Left ventricle myocardium superior (tissue), 1 donor: ENCODE results near the gene HES1. TPM values are rescaled to one million over a fixed set of nuclear protein-coding genes. Genes with fewer than 3 reads are reported as not detected.
A peak's percentile ranks its signal among the peaks of the same experiment; 100 is the strongest.
"Not testable (repeated sequence)": the region's sequence is repeated elsewhere in the genome, so short reads cannot be mapped to it uniquely, and the experiment has no call there.

Experiments used
- ATAC-seq: fragments of 200-7000 bp; cut with Tn5 transposase; one replicate; pipeline ENCODE4 v1.9.1; 2020; ENCODE audit warnings: mild to moderate bottlenecking, moderate library complexity
- DNase-seq: peaks from one replicate; pipeline ENCODE4 v3.0.0-alpha.2; 2020
- intact Hi-C: fragments of 100-400 bp; cut with micrococcal nuclease; formaldehyde crosslinking; loops from one replicate; pipeline ENCODE4 v1.11.0; 2022
- total RNA-seq: library from RNA; stranded (reverse); fragmentation: NEBNext Ultra II Directional; extraction: Animal tissue kit (Norgen Biotek cat#: 25700); gene quantifications from one replicate; pipeline ENCODE4 v1.2.1, GENCODE V29; 2021
- donor health status: DM: no; HTN: yes; CAD: no; lungs with severe emphysema.

Gene HES1
- total RNA-seq, 1 donor from 2014 or later, result 13.4 TPM

- DNase-seq (no peak), ATAC-seq (no peak)
- intact Hi-C loops, result no loop called here
These were observed 13.9 kb upstream of the HES1 start for GRCh38 chr3:194121891-194122631.

- no peak for DNase-seq
- ATAC-seq, result no peak
- intact Hi-C loops, result no loop called here
These were observed 12.2 kb upstream of the HES1 start for GRCh38 chr3:194123726-194124125.

- DNase-seq, result no peak
- ATAC-seq, result no peak
- intact Hi-C loops, result no loop called here
These were observed 11.8 kb upstream of the HES1 start for GRCh38 chr3:194124193-194124592.

GRCh38 chr3:194125442-194125841 lies 10.5 kb upstream of the HES1 start:
- ATAC-seq (no peak), DNase-seq (no peak)
- intact Hi-C loops, result no loop called here

GRCh38 chr3:194126790-194127189 lies 9.2 kb upstream of the HES1 start:
- intact Hi-C loops, result no loop called here
- DNase-seq (no peak), ATAC-seq (no peak)

DNA sequence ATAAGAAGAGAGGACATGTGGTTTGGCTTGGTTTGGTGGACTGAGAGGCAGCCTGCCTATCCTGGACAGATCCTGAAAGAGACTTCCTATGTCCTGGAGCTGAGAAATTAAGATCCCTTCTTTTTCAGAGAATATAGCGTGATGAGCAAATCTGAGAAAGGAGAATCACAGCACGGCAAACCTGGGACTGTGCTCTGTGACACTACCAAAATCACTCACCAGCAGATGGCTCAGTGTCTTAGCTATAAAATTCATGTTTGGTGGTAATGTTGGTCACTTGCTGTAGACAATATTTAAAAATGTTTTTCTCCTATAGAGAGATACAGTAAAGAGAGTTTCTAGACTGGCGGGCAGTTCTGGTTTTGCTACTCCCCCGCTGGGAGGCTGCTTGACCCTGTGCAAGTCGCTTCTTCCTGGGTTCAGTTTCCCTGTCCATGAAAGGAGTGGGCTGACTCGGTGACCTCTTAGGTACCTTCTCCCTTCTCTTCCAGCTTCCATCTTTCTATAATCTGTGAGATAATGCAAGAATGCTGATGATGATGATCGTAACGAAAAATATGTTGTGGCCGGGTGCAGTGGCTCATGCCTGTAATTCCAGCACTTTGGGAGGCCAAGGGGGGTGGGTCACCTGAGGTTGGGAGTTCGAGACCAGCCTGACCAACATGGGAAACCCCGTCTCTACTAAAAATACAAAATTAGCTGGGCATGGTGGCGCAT lies 7.6 kb upstream of the HES1 start:
- DNase-seq, result no peak
- intact Hi-C loops, result no loop called here
- no peak for ATAC-seq

DNA sequence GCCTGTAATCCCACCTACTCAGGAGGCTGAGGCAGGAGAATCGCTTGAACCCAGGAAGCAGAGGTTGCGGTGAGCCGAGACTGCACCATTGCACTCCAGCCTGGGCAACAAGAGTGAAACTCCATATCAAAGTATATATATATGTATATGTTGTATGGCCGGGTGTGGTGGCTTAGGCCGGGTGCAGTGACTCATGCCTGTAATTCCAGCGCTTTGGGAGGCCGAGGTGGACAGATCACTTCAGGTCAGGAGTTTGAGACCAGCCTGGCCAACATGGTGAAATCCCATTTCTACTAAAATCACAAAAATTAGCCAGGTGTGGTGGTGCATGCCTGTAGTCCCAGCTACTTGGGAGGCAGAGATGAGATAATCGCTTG lies 7.0 kb upstream of the HES1 start:
- DNase-seq, intact Hi-C loops, ATAC-seq: not testable (repeated sequence)

DNA sequence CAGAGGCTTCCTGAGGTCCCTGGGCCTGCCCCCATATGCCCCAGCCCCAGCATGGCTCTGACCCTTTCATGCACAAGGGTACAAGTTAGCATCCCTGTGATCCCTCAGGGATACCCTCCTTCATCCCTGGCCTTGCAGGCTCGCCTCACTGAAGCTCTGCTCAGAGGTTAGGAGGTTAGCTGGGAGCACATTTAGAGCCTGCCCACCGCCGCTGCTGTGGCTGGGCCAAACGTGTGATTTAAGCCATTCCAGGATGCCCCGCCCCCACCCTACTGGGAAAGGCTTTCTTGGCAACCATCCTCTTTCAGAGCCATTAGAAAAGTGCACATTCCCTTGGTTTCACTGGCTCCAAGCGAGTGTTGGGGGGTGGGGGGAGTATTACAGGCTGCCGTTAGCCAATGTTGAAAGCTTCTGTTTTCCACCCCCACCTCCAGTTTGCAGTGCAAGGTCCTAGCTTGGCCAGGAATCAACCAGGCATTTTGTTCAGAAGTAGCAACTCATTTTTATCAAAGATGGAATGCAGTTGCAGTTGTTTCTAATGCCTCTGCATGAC lies 6.3 kb upstream of the HES1 start:
- intact Hi-C loops, result loop anchor here (10.0 kb wide), 1 partner anchor 185 kb away; no protein-coding TSS in a partner anchor
- DNase-seq (peak; percentile 46), ATAC-seq (no peak)

- DNase-seq (no peak), ATAC-seq (no peak)
- intact Hi-C loops, result loop anchor here (10.0 kb wide), 1 partner anchor 185 kb away; no protein-coding TSS in a partner anchor
These were observed 5.8 kb upstream of the HES1 start for GRCh38 chr3:194130188-194130587.

DNA sequence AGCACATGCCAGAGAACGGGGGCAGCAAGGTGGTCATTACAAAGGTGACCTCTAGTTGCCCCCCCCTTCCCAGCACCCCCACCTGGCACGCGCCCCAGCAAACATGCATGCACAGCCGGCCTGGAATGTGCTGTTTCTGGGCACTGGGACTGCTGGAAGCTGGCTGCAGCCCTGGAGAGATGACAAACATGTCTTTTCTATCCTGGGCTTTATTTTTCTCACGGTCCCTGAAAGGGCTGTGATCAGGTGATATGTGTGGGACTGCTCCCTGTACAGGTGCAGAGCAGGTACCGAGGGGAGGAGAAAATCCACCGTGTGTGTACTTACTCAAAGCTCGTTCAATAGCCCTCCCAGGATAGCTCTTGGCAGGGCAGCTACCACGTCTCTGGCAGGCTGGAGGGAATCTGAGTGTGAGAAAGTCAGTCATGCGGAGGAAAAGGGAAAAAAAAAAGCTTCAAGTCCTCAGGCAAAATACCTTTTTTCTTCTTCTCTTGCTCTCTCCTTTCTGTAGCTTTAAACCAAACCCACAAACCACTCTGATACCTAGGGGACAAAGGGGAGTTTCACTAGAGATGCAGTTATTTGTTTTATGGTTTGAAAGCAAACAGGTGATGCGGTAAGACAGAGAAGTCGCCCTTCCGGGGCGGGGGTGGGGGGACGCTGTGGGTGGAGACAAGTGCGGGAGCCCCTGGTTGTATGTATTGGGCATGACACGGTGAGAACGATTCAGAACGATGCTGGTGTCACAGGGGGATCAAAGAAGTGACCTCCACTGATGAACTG lies 5.0 kb upstream of the HES1 start:
- DNase-seq (peak; percentile 41), ATAC-seq (no peak)
- intact Hi-C loops, result loop anchor here (10.0 kb wide), 1 partner anchor 184 kb away; no protein-coding TSS in a partner anchor

DNA sequence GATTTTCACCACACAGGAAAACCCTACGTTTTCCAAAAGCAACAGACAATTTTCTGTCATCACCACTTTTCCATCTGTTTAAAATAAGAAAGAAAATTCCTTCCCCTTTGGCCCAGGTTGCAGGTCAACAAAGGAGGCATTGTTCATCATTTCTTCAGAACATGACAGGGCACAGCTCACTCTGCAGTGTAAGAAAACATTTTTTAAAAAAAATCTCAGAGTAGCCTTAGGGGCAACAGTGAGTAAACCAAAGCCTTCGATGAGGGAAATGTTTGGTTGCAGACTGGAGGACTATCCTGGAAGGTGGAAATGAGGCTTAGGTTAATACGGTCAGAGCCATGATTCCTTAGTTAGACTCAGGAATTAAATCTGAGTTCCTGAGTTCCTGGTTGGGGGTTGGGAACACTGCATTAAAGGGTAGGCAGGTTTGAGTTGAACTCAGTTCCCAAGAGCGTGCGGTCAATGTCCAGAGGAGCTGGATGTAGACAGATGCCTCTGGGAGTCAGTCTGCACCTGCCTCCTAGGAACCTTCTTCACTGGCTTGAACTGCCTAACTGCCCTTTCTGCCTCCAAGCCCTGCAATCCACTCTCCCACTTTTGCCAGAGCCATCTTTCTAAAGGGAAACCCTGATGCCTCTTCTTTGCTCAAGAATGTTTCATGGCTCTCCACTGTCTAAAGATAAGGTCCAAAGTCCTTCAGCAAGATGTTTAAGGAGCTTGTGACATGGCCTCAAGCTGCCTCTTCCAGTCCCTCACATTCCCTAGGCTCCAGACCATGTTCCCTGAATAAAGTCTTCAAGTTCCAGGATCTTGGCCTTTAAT lies 3.3 kb upstream of the HES1 start:
- no peak for ATAC-seq
- DNase-seq, result no peak
- intact Hi-C loops, result loop anchor here (10.0 kb wide), 1 partner anchor 182 kb away; no protein-coding TSS in a partner anchor

GRCh38 chr3:194133661-194134230 lies 2.2 kb upstream of the HES1 start:
- ATAC-seq, result no peak
- no peak for DNase-seq
- intact Hi-C loops, result loop anchor here (10.0 kb wide), 1 partner anchor 181 kb away; no protein-coding TSS in a partner anchor

DNA sequence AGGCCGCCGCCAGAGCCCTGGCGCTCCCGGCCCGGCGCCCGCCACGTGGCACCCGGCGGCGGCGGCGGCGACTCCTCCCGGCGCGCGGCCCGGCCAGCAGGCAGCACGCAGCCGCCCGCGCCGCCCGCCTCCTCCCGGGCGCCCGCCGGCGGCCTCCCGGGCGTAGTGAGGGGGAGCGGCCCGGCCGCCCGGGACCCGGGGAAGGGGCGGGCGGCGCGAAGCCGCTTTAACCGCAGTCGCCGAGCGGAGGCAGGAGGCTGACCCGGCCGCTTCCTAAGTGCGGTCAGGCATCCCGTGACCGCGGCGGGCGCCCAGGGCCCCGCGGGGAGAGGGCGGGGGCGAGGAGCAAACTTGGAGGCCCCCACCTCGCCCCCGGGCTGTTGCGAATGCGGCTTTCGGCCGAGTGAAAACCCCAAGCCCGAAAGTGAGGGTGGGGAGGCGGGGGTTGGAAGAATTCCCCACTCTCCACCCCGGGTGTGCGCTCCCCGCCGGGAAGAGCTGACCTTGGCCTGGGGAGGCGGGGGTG lies 1.7 kb upstream of the HES1 start:
- ATAC-seq, result peak; percentile 26
- intact Hi-C loops, result loop anchor here (10.0 kb wide), 1 partner anchor 181 kb away; no protein-coding TSS in a partner anchor

DNA sequence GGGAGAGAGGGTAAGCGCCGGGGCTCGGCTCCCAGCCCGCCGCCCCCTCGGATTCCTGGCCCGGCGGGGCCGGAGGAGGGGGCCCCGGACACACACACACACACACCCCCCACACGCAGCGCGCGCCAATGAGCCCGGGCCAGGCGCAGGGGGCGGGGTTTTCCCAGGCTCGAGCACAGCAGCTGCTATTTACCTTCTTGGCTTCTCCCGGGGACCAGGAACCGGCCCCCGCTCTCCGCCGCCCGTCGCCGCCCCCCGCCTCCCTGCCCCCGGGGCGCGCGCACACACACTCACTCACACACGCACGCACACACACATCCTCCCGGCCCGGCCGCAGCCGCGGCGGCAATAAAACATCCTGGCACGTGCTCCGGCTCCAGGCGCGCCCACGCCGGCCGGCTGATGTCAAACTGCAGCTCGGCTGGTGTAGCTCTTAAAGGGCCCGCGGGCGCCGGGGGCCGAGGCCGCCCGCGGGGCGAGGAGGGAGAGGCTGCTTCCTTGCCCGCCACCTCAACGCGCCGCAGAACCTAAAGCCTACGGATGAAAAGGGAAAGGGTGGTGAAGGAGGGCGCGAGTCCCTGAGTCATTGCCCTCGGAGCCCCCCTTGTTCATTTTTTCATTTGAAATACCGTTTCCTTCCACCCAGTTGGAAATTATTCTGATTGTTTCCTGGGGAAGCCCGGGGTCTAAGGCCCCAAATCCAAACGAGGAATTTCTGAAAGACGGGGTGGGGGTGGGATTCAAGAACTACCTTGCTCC lies 1.0 kb upstream of the HES1 start:
- peak; percentile 76 for ATAC-seq
- DNase-seq, result peak; percentile 96

More for the DNA sequence above, 1.7 kb upstream of the HES1 start:
- DNase-seq, result peak; percentile 85

GRCh38 chr3:194135516-194135805 lies 487 bp upstream of the HES1 start:
- intact Hi-C loops, result loop anchor here (10.0 kb wide), 1 partner anchor 179 kb away; no protein-coding TSS in a partner anchor
- ATAC-seq, result no peak
- DNase-seq, result no peak

More for the DNA sequence above, 1.0 kb upstream of the HES1 start:
- intact Hi-C loops, result loop anchor here (10.0 kb wide), 1 partner anchor 180 kb away; no protein-coding TSS in a partner anchor

GRCh38 chr3:194136519-194137007 lies 615 bp downstream of the HES1 start:
- intact Hi-C loops, result loop anchor here (10.0 kb wide), 1 partner anchor 178 kb away; no protein-coding TSS in a partner anchor
- DNase-seq (no peak), ATAC-seq (no peak)

- peak; percentile 68 for DNase-seq
- ATAC-seq, result peak; percentile 3
- intact Hi-C loops, result loop anchor here (10.0 kb wide), 1 partner anchor 178 kb away; no protein-coding TSS in a partner anchor
These were observed 1.1 kb downstream of the HES1 start for GRCh38 chr3:194137008-194137505.
